Smooth muscle cell (in vitro differentiated cells): ENCODE data around the gene HELZ. TPM values are rescaled to one million over a fixed set of nuclear protein-coding genes. Genes with fewer than 3 reads are reported as not detected.

Experiments
- DNase-seq: peaks from one replicate; lab custom pipeline; 2025; ENCODE audit not compliant: unreplicated experiment; lab: John Stamatoyannopoulos, UW
- H2AFZ ChIP-seq: fragments of 200-600 bp; sonication (generic); 2 replicates; pipeline ENCODE4 v1.6.0; 2016; ENCODE audit warnings: antibody characterized with exemption, low read depth, mild to moderate bottlenecking
- H3F3A ChIP-seq: fragments of 200-600 bp; sonication (generic); 2 replicates; pipeline ENCODE4 v1.6.0; 2017; ENCODE audit warnings: antibody characterized with exemption, low read depth
- H3K27ac ChIP-seq: fragments of 200-600 bp; sonication (generic); 2 replicates; pipeline ENCODE4 v1.5.1; 2016; ENCODE audit warnings: low read depth, mild to moderate bottlenecking
- H3K27me3 ChIP-seq: fragments of 200-600 bp; sonication (generic); 2 replicates; pipeline ENCODE4 v1.6.1; 2016; ENCODE audit warnings: low read depth, mild to moderate bottlenecking
- H3K36me3 ChIP-seq: fragments of 200-600 bp; sonication (generic); 2 replicates; pipeline ENCODE4 v1.5.1; 2016; ENCODE audit warnings: low read depth
- H3K4me1 ChIP-seq: fragments of 200-600 bp; sonication (generic); 2 replicates; pipeline ENCODE4 v1.5.1; 2016; ENCODE audit warnings: low read depth
- H3K4me2 ChIP-seq: fragments of 200-600 bp; sonication (generic); 2 replicates; pipeline ENCODE4 v1.6.0; 2016; ENCODE audit warnings: mild to moderate bottlenecking
- H3K4me3 ChIP-seq: fragments of 200-600 bp; sonication (generic); 2 replicates; pipeline ENCODE4 v1.5.1; 2016; ENCODE audit warnings: mild to moderate bottlenecking
- H3K79me2 ChIP-seq: fragments of 200-600 bp; sonication (generic); 2 replicates; pipeline ENCODE4 v1.6.0; 2016; ENCODE audit warnings: low read depth, mild to moderate bottlenecking
- H3K9ac ChIP-seq: fragments of 200-600 bp; sonication (generic); 2 replicates; pipeline ENCODE4 v1.6.0; 2016; ENCODE audit warnings: low read depth
- H3K9me3 ChIP-seq: fragments of 200-600 bp; sonication (generic); replicated peaks from 2 replicates; pipeline ENCODE4 v1.5.1; 2016; ENCODE audit warnings: low read depth
- H4K20me1 ChIP-seq: fragments of 200-600 bp; sonication (generic); 2 replicates; pipeline ENCODE4 v1.6.0; 2016; ENCODE audit warnings: low read depth
- whole genome bisulfite sequencing: methylation state at CpG from one replicate; pipeline ENCODE4 v1.1.7; 2016; ENCODE audit warnings: low lambda C conversion rate; 5-methylcytosine and 5-hydroxymethylcytosine counted together
- polyA plus RNA-seq: library from polyadenylated mRNA; unstranded; fragments of >200 nt; fragmentation: Nextera tagmentation; extraction: Ambion mirVana; gene quantifications from 2 replicates; pipeline ENCODE4 v1.2.1, GENCODE V29; 2016
- total RNA-seq: library from RNA; depleted of rRNA; stranded (reverse); fragments of >200 nt; gene quantifications from 2 replicates; pipeline ENCODE4 v1.2.3, GENCODE V29; 2014
- TF ChIP-seq, protein P1 (sequence below): fragments of 200-600 bp; sonication (generic); IDR thresholded peaks from 2 replicates; pipeline ENCODE4 v1.5.1; 2017; ENCODE audit warnings: borderline replicate concordance, mild to moderate bottlenecking, antibody characterized with exemption; ENCODE audit not compliant: insufficient read depth, poor library complexity, severe bottlenecking

The HELZ gene
- total and polyA plus RNA-seq, 2 experiments from 2014 or later, result 18.8 to 34.4 TPM

DNA sequence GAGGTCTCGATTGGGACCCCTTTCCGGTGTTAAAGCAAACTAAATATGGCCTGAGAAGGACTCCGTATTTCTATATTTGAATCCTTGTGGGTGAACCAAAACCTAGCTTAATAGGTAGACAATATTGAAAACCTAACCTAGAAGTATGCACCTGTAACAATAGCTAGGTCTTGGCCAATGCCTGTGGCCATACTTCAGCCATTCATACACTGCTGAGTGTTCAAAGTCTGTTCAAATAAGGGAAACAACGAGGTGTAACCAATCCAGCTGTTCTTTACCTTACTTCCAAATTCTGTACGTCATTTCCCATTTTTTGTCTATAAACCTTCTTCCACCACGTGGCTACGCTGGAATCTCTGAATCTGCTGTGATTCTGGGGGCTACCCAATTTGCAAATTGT, 34.1 kb upstream of the HELZ start:
- Histone ChIP-seq H3K27me3 (no peaks in the 10 kb centered on the region), H3K79me2 (no peaks in the 10 kb centered on the region), H3K4me1 (no peaks in the 10 kb centered on the region), H3F3A (no peaks in the 10 kb centered on the region), H4K20me1 (no peaks in the 10 kb centered on the region), H3K4me2 (no peak overlapping the region), H3K4me3 (no peak overlapping the region), H2AFZ (no peak overlapping the region), H3K36me3 (no peaks in the 10 kb centered on the region), H3K27ac (no peak overlapping the region), H3K9me3 (no peaks in the 10 kb centered on the region), H3K9ac (no peak overlapping the region)
- TF ChIP-seq, protein P1, sequence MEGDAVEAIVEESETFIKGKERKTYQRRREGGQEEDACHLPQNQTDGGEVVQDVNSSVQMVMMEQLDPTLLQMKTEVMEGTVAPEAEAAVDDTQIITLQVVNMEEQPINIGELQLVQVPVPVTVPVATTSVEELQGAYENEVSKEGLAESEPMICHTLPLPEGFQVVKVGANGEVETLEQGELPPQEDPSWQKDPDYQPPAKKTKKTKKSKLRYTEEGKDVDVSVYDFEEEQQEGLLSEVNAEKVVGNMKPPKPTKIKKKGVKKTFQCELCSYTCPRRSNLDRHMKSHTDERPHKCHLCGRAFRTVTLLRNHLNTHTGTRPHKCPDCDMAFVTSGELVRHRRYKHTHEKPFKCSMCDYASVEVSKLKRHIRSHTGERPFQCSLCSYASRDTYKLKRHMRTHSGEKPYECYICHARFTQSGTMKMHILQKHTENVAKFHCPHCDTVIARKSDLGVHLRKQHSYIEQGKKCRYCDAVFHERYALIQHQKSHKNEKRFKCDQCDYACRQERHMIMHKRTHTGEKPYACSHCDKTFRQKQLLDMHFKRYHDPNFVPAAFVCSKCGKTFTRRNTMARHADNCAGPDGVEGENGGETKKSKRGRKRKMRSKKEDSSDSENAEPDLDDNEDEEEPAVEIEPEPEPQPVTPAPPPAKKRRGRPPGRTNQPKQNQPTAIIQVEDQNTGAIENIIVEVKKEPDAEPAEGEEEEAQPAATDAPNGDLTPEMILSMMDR, result no peak
- no peak for DNase-seq
- WGBS, result 91% methylated on average over 7 of the region's 7 CpGs

DNA sequence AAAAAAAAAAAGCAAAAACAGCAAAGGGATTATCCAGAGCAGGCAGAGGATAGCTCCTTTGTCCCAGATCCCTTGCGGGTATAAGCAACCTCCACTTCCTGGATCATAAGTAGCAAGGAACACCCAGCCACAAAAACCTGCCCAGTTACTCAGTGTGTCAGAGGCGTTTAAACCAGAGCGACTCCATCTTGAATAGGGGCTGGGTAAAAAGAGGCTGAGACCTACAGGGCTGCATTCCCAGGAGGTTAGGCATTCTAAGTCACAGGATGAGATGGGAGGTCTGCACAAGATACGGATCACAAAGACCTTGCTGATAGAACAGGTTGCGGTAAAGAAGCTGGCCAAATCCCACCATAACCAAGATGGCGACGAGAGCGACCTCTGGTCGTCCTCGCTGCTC, 33.4 kb upstream of the HELZ start:
- Histone ChIP-seq H3F3A (no peaks in the 10 kb centered on the region), H3K36me3 (no peaks in the 10 kb centered on the region), H3K27me3 (no peaks in the 10 kb centered on the region), H3K9me3 (no peaks in the 10 kb centered on the region), H4K20me1 (no peaks in the 10 kb centered on the region), H3K27ac (no peak overlapping the region), H2AFZ (no peak overlapping the region), H3K79me2 (no peaks in the 10 kb centered on the region), H3K4me3 (no peak overlapping the region), H3K4me1 (no peaks in the 10 kb centered on the region), H3K4me2 (no peak overlapping the region), H3K9ac (no peak overlapping the region)
- TF ChIP-seq, protein P1, result no peak
- no peak for DNase-seq
- WGBS, result 85% methylated on average over 10 of the region's 10 CpGs

DNA sequence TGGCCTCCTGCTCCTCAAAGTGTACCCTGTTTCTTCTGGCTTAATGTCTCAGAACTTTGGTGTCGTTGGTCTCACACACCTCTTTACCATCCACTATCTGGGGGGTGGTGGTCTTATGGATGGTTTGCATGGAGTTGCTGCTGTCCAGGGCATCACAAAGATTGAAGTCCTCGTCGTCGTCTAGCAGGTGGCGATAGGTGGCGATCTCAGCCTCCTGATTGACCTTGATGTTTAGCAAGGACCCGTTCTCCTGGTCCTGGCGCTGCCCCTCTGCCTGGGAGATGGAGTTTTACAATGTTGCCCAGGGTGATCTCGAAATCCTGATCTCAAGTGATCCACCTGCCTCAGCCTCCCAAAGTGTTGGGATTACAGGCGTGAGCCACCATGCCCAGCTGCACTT, 31.1 kb upstream of the HELZ start:
- Histone ChIP-seq H3K79me2 (no peaks in the 10 kb centered on the region), H4K20me1 (no peaks in the 10 kb centered on the region), H3K27me3 (no peaks in the 10 kb centered on the region), H3K9me3 (no peaks in the 10 kb centered on the region), H3K4me3 (no peak overlapping the region), H3F3A (no peaks in the 10 kb centered on the region), H3K9ac (no peak overlapping the region), H3K4me2 (no peak overlapping the region), H3K36me3 (no peaks in the 10 kb centered on the region), H3K27ac (no peak overlapping the region), H3K4me1 (no peaks in the 10 kb centered on the region), H2AFZ (no peak overlapping the region)
- TF ChIP-seq, protein P1, result no peak
- no peak for DNase-seq
- WGBS, result 28% methylated on average over 10 of the region's 10 CpGs

DNA sequence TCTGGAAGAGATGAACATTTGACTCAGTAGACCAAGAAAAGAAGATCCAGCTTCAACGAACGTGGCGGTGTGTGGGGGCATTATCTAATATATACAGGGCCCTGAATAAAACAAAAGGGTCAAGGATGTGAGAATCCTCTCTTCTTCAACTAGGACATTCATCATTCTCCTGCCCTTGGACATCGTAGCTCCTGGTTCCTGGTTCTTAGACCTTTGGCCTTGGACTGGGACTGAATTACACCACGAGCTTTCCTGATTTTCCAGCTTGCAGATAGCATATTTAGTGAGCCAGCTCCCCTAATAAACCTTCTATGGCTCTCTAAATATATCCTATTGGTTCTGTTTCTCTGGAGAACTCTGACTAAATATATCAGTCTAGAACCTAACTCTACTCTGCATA, 29.5 kb upstream of the HELZ start:
- no peak for DNase-seq
- H3F3A ChIP-seq, result no peaks in the 10 kb centered on the region
- H3K27ac ChIP-seq, result no peak overlapping the region
- no peaks in the 10 kb centered on the region for H3K4me1 ChIP-seq
- no peaks in the 10 kb centered on the region for H3K27me3 ChIP-seq
- no peaks in the 10 kb centered on the region for H4K20me1 ChIP-seq
- 93% methylated on average over 5 of the region's 5 CpGs for WGBS
- no peak overlapping the region for H2AFZ ChIP-seq
- H3K36me3 ChIP-seq, result no peaks in the 10 kb centered on the region
- TF ChIP-seq, protein P1, result no peak
- H3K9ac ChIP-seq, result no peak overlapping the region
- no peaks in the 10 kb centered on the region for H3K9me3 ChIP-seq
- no peak overlapping the region for H3K4me2 ChIP-seq
- H3K4me3 ChIP-seq, result no peak overlapping the region
- no peaks in the 10 kb centered on the region for H3K79me2 ChIP-seq
